ELF-1 (cell line): Measurements from ENCODE around the gene PRSS48.
"Not testable (repeated sequence)": the region's sequence is repeated elsewhere in the genome, so short reads cannot be mapped to it uniquely, and the experiment has no call there.

Source experiments
- DNase-seq: peaks from one replicate; pipeline ENCODE4 v3.0.0-alpha.2; 2016; ENCODE audit warnings: low read depth, low spot score

PRSS48 gene, protein sequence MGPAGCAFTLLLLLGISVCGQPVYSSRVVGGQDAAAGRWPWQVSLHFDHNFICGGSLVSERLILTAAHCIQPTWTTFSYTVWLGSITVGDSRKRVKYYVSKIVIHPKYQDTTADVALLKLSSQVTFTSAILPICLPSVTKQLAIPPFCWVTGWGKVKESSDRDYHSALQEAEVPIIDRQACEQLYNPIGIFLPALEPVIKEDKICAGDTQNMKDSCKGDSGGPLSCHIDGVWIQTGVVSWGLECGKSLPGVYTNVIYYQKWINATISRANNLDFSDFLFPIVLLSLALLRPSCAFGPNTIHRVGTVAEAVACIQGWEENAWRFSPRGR

DNA sequence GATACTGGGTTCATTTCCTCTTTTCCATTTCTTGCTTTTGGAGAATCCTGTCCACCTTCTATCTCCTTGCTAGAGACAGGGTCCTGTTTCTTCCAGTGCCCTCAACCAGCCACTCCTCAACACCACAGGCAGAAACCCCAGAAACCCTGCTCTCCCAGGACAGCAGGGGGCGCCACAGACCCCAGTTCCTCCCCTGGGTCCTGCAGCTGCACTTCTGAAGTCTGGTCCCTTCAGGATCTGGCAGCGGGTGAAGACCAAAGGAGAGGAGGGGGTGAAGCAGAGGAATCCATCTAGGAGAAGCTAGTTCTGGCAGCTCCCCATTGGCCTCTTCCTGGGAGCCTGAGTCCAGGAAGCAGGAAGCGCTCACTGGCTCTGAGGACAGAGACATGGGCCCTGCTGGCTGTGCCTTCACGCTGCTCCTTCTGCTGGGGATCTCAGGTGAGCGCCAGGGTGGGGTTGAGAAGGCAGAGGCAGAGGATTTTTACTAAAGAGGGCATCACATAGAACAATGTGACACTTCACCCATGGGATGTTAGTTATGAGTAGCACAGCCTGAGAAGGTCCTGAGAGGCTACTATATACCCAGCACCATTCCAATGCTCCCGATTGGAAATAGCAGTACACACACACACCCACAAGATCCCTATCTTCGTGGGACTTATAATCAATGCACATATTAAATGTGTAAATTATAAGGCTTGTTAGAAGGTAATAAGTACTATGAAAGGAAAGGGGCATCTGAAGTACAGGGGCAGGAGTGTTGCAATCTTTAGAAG lies at the start of gene PRSS48:
TSS of gene PRSS48 (plus strand) at position 375 of the 776 bp plus-strand sequence. CDS start at position 387, 12 bp downstream.
- peak; percentile 93 for DNase-seq

DNA sequence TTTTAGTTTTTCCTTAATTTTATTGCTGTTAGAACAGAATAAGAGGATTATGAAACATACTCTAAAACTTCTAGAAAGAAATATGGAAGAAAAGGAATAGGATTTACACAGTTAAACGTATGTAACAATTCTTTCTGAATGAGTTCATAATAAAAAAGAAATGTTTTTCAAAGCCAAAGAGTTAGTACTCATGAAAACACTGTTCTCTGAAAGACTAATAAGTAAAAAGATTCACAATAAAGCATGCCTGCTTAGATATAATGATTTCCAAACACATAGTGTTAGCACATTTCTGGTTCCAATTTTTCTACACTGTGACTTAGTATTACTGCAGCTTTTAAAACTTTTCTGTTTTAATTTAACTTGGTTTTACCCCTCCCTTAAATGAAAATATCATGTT lies 49.8 kb upstream of the PRSS48 start:
- DNase-seq, result no peak

DNA sequence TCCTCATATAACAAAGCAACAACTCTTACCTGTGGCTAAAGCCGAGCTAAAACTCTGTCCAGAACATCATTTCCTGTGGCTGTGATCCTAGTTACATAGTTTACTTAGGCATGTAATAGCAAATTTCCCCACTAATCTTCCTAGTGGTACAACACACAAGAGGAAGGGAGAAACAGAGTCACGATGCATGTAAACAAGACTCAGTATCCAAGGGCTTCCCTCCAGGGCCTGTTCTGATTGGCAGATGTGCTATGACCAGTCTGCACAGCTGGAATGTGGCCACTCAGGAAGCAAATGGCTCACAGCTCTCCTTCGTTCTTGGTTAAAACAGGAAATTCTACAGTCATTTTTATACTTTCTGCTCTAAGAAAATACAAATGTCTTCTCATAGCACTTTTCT lies 49.2 kb upstream of the PRSS48 start:
- no peak for DNase-seq

DNA sequence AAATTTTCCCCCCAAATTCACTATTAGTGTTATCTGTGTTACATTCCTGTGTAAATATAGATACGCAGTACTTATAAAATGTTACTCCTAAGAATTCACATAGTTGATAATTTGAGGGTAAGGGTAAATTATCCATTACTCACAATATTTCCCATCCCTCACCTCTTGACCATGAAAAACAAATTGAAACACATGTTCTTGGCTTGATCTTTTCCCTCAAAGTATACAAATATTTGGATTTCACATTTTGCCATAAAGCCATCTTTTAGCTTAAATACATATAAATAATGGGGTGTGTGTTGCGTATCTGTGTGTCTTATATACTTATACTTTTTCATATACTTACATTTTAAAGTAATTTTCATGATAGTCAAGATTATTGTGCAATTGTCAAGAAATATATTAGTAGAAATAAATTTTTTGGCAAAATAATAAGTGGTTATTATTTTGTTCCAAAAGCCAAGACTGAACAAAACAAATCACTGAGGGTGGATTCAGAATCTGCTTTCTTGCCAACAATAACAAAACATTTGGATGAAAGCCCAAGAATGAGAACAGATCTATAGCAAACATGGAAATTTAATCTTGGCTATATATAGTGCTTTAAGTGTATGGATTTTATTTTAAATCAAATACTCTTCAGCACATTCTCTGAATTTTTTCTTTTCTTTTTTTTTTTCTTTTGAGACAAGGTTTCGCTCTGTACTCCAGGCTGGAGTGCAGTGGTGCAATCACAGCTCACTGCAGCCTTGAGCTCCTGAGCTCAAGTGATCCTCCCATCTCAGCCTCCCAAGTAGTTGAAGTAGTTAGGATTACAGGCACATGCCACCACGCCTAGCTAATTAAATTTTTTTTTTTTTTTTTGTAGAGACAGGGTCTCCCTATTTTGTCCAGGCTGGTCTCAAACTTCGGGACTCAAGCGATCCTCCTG lies 48.5 kb upstream of the PRSS48 start:
- DNase-seq, result no peak

DNA sequence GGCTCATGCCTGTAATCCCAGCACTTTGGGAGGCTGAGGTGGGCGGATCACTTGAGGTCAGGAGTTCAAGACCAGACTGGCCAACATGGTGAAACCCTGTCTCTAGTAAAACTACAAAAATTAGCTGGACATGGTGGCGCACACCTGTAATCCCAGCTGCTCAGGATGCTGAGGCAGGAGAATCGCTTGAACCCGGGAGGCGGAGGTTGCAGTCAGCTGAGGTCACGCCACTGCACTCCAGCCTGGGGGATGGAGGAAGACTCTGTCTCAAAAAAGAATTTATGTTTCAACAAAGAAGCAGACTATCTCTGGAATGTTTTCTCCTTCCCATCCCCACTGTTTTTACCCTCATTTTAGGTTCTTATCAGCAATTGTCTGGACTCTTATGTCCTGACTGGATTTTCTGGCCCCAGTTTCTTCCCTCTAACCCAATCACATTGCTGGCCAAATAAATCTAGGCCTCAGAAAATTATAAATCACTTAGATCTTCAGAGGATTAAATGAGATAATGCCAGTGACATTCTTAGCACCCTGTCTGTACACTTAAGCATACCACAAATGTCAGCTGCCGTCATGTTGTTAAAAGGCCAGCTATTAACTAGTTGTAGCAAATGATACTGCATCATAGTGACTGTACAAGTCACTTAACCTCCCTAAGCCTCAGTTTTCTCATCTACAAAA lies 44.9 kb upstream of the PRSS48 start:
- no peak for DNase-seq

DNA sequence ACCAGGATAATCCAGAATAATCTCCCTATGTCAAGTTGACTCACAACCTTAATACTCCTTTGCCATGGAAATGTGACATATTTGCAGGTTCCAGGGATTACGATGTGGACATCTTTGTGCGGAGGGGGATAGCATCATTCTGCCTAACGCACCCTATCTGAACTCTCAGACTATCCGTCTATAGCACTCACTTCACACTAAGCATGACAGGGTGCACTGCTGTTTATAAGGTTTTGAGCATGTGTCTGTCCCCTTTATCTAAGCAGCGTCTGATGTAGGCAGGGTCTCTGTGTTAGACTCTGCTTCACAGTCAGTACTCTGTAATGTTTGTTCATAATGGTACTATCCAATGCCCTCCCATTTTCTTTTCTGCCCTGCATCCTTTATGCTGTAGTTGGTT lies 43.4 kb upstream of the PRSS48 start:
- no peak for DNase-seq

DNA sequence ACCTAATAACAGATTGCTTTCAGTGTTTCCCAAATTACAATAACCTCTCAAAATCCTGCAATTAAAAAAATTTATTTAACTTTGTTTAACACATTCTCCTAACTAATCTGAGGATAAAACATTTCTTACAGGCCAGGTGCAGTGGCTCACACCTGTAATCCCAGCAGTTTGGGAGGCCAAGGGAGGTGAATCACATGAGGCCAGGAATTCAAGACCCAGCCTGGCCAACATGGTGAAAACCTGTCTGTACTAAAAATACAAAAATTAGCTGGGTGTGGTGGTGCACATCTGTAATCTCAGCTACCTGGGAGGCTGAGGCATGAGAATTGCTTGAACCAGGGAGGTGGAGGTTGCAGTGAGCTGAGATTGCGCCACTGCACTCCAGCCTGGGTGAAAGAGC lies 41.6 kb upstream of the PRSS48 start:
- DNase-seq, result not testable (repeated sequence)

DNA sequence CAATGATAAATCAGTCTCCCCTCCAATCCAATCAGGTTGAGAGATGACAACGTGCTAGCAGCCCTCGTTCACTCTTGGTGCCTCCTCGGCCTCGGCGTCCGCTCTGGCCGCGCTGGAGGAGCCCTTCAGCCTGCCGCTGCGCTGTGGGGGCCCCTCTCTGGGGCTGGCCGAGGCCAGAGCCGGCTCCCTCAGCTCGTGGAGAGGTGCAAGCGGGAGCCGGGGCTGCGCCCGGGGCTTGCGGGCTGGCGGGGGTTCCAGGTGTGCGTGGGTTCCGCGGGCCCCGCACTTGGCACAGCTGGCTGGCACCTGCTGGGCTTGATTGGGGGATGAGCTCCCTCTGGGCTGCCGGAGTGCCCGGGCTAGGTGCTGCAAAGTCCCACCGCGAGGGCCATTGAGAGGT lies 40.9 kb upstream of the PRSS48 start:
- DNase-seq, result no peak

DNA sequence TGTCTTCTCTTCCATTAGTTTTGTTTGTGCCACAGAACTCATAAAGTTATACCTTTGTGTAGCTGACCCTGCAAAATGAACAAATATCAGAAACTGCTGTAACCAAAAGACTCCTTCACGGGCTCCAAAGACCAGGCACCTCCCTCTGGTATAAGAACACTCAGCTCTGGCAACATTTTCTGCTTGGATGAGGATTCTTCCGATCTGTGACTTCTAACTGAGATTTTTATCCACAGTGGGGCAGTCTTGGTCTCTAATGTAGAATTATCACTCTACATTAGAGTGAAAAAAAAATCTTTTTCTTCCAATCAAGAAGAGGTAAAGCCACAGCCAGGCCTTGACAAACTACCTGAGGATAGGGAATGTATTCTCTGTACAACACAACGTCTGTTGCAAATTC lies 38.5 kb upstream of the PRSS48 start:
- DNase-seq, result no peak

DNA sequence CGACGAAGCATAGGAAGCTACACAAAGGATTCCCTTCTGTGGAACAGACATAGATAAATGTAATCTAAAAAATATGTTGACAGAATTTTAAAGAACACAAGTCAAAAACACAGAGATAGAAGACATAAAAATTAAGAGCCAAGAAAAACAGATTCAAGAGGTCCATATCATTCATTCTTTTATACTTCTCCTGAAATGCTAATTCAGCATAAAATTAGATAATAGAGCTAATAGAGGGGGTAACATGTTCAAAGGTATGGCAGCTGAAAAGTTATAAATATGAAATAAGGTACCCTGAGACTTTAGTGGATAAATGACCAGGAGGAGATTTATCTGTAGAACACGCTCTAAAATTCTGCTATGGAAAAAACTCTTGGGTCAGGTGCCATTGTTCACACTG lies 37.4 kb upstream of the PRSS48 start:
- DNase-seq, result no peak

DNA sequence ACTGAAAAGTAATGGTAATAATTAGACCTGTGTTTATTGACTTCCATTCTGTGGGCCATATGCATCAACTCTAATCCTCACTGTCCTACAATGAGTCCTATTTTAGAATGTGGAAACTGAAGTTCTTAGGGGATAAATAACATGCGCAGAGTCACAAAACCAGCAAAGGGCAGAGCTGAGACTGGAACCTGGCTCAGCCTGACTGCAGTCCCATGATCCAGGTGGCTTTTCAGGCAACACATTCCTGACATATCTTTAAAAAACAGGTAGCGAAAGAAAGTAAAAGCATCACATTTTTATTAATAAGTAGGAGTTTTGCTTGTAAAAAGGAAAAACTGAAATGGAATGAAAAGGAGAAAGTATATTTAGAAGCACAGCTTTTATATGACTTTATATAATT lies 34.7 kb upstream of the PRSS48 start:
- DNase-seq, result no peak

DNA sequence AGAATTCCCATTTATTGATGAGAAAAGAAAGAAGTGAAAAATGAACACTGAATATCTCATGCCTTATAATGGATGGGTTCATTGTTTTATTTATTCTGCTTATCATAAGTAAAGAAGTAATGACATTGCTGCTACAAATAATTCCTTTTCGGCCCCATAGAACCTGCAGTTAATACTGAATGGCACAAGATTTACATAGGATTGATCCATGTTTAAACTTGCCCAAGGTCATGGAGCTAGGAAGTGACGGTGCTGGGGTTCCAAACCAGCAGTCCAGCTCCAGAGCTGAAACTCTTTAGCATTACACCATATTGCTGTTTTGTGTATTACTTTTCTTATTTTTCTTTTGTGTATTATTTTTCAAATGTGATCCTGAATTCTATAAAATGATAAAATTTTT lies 30.2 kb upstream of the PRSS48 start:
- DNase-seq, result no peak

DNA sequence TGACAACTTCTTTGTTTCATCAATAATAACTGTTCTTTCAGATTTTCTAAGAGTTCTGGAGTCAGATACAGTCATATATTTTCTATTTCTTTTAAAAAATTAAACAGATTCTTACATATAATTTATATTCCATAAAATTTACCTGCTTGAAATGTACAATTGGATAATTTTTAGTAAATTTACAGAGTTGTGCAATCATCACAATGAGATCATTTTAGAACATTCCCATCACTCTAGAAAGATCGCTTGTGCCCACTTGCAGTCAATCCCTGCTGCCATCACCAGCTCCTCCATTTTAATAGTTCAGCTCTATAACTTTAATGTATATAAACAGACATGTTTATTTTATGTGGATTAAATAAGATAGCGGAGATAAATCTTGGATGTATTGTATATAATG lies 29.6 kb upstream of the PRSS48 start:
- no peak for DNase-seq

DNA sequence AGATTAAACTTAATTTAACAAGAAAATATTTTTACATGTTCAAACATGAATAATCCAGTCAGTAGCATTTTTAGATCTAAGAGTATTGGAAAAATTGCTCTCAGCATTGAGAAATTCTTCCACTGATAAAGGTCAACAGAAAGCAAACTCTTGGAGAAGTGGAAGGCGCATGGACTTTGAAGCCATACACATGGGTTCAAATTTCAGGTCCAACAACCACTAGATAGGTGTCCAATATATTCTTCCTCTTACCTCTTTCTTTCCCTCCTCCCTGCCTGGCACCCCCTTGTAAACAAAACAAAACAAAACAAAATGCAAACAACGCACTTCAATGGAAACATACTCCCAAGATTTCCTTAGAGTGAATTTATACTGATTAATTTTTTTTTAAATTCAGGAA lies 28.4 kb upstream of the PRSS48 start:
- DNase-seq, result no peak

DNA sequence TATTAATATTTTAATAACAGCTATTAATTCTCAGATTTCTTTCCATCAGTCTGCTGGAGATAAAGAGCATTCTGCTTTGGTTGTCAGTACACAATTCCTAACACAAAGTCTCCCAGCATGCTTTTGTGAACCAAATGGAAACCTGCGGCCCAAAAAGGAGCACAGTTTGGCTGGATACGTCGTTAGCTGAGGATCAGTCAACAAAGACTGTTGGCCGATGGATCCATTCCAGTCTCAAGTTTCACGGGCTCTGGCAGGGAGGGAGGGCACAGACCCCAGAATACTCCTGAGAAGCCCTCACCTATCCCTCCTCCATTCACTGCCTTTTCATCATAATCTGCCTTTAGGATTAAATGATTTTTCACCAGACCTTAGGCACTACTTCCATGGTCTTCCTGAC lies 26.3 kb upstream of the PRSS48 start:
- DNase-seq, result peak; percentile 22

DNA sequence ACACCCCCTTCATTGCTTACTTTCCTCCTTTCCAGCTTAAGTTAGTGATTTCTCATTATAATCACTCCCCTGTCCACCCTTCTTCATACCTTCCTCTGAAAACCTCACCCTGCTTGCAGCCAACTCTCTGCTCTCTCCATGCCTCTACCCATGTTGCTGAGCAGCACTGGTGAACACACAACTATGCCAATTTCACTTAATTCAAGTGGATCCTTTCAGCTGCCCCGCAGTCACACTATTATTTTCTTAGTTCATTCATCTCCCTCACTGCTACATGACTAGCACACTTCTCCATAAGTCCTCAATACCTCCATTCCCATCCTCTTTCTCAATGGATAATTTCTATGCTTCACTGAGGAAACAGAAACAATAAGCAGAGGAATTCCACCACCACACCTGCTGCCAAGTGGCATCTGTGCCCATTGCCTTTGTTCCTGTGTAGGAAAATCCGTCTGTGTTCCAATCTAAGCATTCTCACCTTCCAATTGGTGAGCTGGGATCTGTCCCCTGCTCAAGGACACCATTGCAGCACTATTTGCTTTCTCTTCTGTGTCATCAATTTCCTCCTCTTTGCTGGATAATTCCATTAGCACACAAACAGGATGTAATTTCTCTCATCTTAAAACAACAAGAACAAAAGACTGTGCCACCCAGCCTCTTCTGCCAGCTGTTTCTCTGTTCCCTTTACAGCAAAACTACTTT lies 25.2 kb upstream of the PRSS48 start:
- no peak for DNase-seq

DNA sequence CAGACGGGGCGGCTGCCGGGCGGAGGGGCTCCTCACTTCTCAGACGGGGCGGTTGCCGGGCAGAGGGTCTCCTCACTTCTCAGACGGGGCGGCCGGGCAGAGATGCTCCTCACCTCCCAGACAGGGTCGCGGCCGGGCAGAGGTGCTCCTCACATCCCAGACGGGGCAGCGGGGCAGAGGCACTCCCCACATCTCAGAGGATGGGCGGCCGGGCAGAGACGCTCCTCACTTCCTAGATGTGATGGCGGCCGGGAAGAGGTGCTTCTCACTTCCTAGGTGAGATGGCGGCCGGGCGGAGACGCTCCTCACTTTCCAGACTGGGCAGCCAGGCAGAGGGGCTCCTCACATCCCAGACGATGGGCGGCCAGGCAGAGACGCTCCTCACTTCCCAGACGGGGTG lies 21.7 kb upstream of the PRSS48 start:
- not testable (repeated sequence) for DNase-seq

DNA sequence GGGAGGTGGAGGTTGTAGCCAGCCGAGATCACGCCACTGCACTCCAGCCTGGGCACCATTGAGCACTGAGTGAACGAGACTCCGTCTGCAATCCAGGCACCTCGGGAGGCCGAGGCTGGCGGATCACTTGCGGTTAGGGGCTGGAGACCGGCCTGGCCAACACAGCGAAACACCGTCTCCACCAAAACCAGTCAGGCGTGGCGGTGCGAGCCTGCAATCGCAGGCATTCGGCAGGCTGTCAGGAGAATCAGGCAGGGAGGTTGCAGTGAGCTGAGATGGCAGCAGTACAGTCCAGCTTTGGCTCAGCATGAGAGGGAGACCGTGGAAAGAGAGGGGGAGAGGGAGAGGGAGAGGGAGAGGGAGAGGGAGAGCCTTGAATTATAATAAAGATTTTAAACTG lies 21.3 kb upstream of the PRSS48 start:
- not testable (repeated sequence) for DNase-seq

DNA sequence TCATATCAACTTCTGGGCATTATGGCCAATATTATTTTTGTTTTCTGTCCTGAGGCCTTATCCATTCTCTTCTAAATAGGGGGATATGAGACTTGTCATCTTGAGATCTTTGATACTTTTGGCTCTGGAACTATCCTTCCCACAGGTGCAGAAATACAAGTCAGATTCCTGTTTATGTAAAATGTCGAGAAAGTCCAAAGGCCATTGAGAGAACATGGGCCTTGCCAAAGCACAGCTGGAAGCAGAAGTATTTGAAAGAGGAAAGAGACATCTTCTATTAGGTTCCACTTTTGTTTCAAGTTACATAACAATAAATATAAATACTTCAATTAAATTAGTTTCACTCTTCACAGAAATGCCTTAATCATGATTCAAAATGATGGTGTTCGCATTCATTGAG lies 20.8 kb upstream of the PRSS48 start:
- DNase-seq, result no peak

DNA sequence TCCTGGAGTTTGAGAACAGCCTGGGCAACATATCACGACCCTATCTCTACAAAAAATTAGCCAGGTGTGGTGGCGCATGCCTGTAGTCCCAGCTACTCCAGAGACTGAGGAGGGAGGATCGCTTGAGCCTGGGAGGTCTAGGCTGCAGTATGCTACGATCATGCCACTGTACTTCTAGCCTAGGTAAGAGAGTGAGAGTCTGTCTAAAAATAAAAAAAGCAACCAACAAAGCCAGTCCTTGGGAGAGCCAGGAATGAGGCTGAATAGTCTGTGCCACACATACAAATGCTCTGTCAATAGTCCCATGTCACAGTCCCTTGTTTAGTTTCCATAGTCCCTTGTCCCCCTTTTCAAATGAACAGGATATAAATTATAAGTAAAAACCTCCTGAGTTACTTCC lies 19.3 kb upstream of the PRSS48 start:
- DNase-seq, result no peak

DNA sequence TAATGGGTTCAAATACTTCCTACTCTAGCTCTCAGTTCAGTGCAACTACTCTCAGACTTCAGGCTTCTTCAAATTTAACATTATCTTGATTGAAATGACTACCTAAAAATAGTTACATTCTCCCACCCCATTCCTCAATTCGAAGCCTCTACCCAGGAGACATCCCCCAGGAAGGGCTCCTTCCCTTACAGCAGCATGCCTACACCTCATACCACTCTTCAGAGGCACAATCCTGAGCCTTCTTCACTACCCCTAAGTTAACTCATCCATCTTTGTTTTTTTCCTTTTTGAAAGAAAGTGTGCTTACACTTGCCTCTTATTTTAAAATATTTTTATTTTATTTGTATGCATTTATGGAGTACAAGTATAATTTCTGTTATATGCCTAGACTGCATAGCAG lies 17.2 kb upstream of the PRSS48 start:
- DNase-seq, result no peak
